ENCODE data around the gene USB1.

GRCh38 chr16:57959121-57959520, 42.1 kb upstream of the USB1 start:
- TF ChIP-seq EZH2phosphoT487 (IDR thresholded peaks at IDR 0.05; ENCODE audit: borderline replicate concordance) = no peak
- no peak for TF ChIP-seq POLR2AphosphoS5 (IDR thresholded peaks at IDR 0.05; ENCODE audit: low read depth, low read length)
- no peak for TF ChIP-seq ZFX (IDR thresholded peaks at IDR 0.05)
- TF ChIP-seq TCF7L2 (IDR thresholded peaks at IDR 0.05; ENCODE audit: borderline replicate concordance, extremely low read depth, insufficient read depth, insufficient read length) = no peak
- TF ChIP-seq POLR2A (IDR thresholded peaks at IDR 0.05; ENCODE audit: borderline replicate concordance, extremely low read depth, insufficient read depth, insufficient read length) = no peak
- TF ChIP-seq CTCF (IDR thresholded peaks at IDR 0.05 in 2 of 3, conservative IDR thresholded peaks at IDR 0.05 in 1 of 3; ENCODE audit: borderline replicate concordance in 1 of 3, insufficient read depth in 1 of 3, low read depth in 2 of 3, low read length in 2 of 3) = no peak
- TF ChIP-seq EZH2 (IDR thresholded peaks at IDR 0.05) = no peak
- no peak for TF ChIP-seq RAD21 (IDR thresholded peaks at IDR 0.05; ENCODE audit: low read depth)
- TF ChIP-seq YY1 (IDR thresholded peaks at IDR 0.05; ENCODE audit: extremely low read depth, insufficient replicate concordance, low read depth, low read length) = no peak
- TF ChIP-seq MAX (IDR thresholded peaks at IDR 0.05) = no peak
- TF ChIP-seq ATF3 (IDR thresholded peaks at IDR 0.05) = no peak

All from HCT116 (cell line).